ENCODE results near the gene LYPD3. TPM values are rescaled to one million over a fixed set of nuclear protein-coding genes. Genes with fewer than 3 reads are reported as not detected.

LYPD3 gene
- total and polyA plus RNA-seq, 8 donors: 0.20 to 1.7 (median 0.36) TPM

DNA sequence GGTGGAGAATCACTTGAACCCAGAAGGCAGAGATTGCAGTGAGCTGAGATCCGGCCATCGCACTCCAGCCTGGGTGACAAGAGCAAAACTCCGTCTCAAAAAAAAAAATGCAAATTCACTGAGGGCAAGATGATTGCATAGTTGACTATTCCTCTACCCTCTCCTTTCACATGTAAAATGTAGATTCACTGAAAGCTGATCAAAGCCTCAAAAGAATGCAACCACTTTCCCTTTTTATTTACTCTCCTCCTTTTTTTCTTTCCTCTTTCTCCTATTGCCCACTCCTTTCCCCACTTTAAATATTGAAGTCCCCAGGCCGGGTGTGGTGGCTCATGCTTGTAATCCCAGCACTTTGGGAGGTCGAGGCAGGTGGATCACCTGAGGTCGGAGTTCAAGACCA, 44.5 kb downstream of the LYPD3 start:
- Histone ChIP-seq H3K9me3 (no peaks in the 10 kb centered on the region), H3K36me3 (no peaks in the 10 kb centered on the region), H3K4me3 (no peak overlapping the region), H3K27me3 (no peaks in the 10 kb centered on the region), H3K4me1 (peaks cover 1 to 5% (median 4%) of the 10 kb centered on the region in 3 donors), H3K27ac (no peak overlapping the region)
- ATAC-seq (no peak), FAIRE-seq (no peak), DNase-seq (no peak)
- intact Hi-C loops (cut with DNase I): no loop called here
- 78 to 81% methylated on average over 6 of the region's 6 CpGs for WGBS, 2 donors
- TF ChIP-seq, protein P1, sequence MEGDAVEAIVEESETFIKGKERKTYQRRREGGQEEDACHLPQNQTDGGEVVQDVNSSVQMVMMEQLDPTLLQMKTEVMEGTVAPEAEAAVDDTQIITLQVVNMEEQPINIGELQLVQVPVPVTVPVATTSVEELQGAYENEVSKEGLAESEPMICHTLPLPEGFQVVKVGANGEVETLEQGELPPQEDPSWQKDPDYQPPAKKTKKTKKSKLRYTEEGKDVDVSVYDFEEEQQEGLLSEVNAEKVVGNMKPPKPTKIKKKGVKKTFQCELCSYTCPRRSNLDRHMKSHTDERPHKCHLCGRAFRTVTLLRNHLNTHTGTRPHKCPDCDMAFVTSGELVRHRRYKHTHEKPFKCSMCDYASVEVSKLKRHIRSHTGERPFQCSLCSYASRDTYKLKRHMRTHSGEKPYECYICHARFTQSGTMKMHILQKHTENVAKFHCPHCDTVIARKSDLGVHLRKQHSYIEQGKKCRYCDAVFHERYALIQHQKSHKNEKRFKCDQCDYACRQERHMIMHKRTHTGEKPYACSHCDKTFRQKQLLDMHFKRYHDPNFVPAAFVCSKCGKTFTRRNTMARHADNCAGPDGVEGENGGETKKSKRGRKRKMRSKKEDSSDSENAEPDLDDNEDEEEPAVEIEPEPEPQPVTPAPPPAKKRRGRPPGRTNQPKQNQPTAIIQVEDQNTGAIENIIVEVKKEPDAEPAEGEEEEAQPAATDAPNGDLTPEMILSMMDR (IDR thresholded peaks at IDR 0.05): no peak

DNA sequence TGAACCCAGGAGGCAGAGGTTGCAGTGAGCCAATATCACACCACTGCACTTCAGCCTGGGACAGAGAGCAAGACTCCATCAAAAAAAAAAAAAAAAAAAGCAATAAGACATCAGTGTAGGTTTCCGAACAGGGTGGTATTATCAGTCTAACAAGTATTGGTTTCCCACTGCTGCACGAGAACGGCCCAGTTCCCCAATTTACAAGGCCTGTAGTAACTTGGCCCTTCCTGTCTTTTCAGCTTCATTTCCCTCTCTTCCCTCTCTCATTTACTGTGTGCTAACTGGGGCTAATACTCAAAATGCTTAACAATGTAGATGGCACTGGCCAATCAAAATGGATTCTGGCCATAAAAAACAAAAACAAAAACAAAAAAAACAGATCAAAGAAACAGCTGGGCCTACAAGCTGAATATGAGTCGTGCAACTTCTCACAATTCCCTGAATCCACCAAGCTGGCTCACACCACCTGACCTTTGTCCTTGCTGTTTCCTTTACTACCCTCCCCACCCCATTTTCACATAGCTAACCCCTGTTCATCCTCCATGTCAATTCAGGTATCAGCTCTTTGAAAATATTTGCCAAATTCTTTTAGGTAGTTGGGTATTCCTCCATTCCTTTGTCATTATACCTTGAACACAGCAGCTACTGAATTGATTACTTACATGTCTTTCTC, 48.3 kb downstream of the LYPD3 start:
- ATAC-seq (no peak), FAIRE-seq (no peak)
- 81 to 86% methylated on average over 4 of the region's 4 CpGs for WGBS, 2 donors

DNA sequence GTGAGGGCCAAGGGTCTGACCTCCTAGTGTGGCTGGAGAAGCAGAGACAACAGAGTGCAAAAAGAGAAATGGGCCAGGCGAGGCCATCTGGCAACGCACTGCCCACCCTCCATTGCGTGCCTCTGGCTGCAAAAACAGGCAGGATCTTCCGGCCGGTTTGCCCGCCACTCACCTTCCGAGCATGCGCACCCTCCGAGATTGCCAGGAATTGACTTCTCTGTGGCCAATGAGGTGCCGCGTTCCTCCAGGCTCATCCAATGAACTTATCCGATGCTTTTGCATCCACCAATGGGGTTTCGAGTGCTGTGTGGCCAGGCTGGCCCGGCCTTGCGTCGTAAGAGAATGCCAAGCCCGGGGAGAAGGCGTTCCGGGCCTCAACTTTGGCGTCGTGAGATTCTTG, 50.9 kb downstream of the LYPD3 start, which contains the start of gene TEX101:
TSS of gene TEX101 (plus strand) at position 337 of the 400 bp plus-strand sequence. CDS start 1,030 bp downstream, outside the sequence.
- H3K4me1 ChIP-seq: no peaks in the 10 kb centered on the region
- TF ChIP-seq, protein P1 (IDR thresholded peaks at IDR 0.05): no peak
- H3K4me3 ChIP-seq: no peak within 1 kb of the TSS
- H3K27me3 ChIP-seq: no peaks in the 10 kb centered on the region
- no peak within 1 kb of the TSS for H3K27ac ChIP-seq
- 92 to 96% methylated on average over 21 of the region's 21 CpGs for WGBS, 2 donors
- no peak for ATAC-seq
- intact Hi-C loops (cut with DNase I): no loop called here
- no peak for DNase-seq
- no peak for FAIRE-seq
- H3K9me3 ChIP-seq: no peaks in the 10 kb centered on the region
- no peaks in the 10 kb centered on the region for H3K36me3 ChIP-seq

More for the DNA sequence above, 48.3 kb downstream of the LYPD3 start:
- no peaks in the 10 kb centered on the region for H3K9me3 ChIP-seq
- no peaks in the 10 kb centered on the region for H3K4me1 ChIP-seq
- H3K27me3 ChIP-seq: no peaks in the 10 kb centered on the region
- intact Hi-C loops (cut with DNase I): no loop called here
- H3K4me3 ChIP-seq: no peak overlapping the region
- no peak for DNase-seq
- TF ChIP-seq, protein P1 (IDR thresholded peaks at IDR 0.05): no peak
- H3K36me3 ChIP-seq: no peaks in the 10 kb centered on the region
- H3K27ac ChIP-seq: no peak overlapping the region

DNA sequence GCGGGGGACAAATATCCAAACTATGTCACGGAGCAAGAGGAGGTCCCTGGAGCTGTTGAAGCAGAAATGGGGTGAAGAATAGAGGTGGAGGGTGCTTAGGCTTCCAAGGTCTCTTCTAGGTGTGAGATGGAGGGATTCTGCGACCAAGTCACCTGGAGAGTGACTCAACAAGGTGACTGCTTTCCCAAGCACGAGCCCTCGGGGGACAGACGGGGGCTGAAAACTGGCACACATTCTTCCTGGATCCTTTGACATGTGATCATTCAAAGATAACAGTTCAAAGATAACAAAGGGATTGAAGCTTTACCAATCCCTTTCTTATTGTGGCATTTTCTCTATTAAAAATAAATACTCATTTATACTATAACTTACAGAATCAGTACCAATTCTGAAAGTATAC, 53.0 kb downstream of the LYPD3 start:
- ATAC-seq (no peak), FAIRE-seq (no peak), DNase-seq (no peak)
- H3K27ac ChIP-seq: no peak overlapping the region
- no peaks in the 10 kb centered on the region for H3K4me1 ChIP-seq
- intact Hi-C loops (cut with DNase I): no loop called here
- H3K27me3 ChIP-seq: no peaks in the 10 kb centered on the region
- no peak overlapping the region for H3K4me3 ChIP-seq
- 44 to 53% methylated on average over 6 of the region's 6 CpGs for WGBS, 2 donors
- H3K36me3 ChIP-seq: no peaks in the 10 kb centered on the region
- no peaks in the 10 kb centered on the region for H3K9me3 ChIP-seq
- TF ChIP-seq, protein P1 (IDR thresholded peaks at IDR 0.05): no peak

Other genes starting within 250 kb of the LYPD3 start
- gene PSG9, start 196.1 kb downstream of the LYPD3 start, total RNA-seq: under 1 TPM in 1 of 6 donors, not detected in 5; 0.31 TPM
- under 1 TPM in 1 of 2 donors, not detected in 1; 0.23 TPM for gene PSG9, start 196.1 kb downstream of the LYPD3 start, polyA plus RNA-seq
- gene CD177, start 111.9 kb downstream of the LYPD3 start, total RNA-seq: 1 to 10 TPM in 1 of 6 donors, under 1 TPM in 4, not detected in 1; 0.25 to 2.8 (median 0.28) TPM
- gene CD177, start 111.9 kb downstream of the LYPD3 start, polyA plus RNA-seq: under 1 TPM; 0.14 to 0.42 TPM
- gene TEX101, start 50.7 kb downstream of the LYPD3 start, total RNA-seq: not detected
- gene TEX101, start 50.7 kb downstream of the LYPD3 start, polyA plus RNA-seq: not detected
- gene PHLDB3, start 39.1 kb upstream of the LYPD3 start, total RNA-seq: 10 to 100 TPM in 2 of 6 donors, 1 to 10 TPM in 4; 7.2 to 12.8 (median 9.5) TPM
- gene PHLDB3, start 39.1 kb upstream of the LYPD3 start, polyA plus RNA-seq: 10 to 100 TPM; 22.3 to 33.7 TPM
- 10 to 100 TPM in 5 of 6 donors, 1 to 10 TPM in 1; 8.7 to 21.3 (median 15.9) TPM for gene ETHE1, start 61.6 kb upstream of the LYPD3 start, total RNA-seq
- 10 to 100 TPM; 13.6 to 17.3 TPM for gene ETHE1, start 61.6 kb upstream of the LYPD3 start, polyA plus RNA-seq
- gene ZNF575, start 67.6 kb upstream of the LYPD3 start, total RNA-seq: 1 to 10 TPM in 5 of 6 donors, under 1 TPM in 1; 0.79 to 1.3 (median 1.2) TPM
- 1 to 10 TPM; 1.1 to 1.2 TPM for gene ZNF575, start 67.6 kb upstream of the LYPD3 start, polyA plus RNA-seq
- gene XRCC1, start 109.9 kb upstream of the LYPD3 start, total RNA-seq: 10 to 100 TPM in 5 of 6 donors, 1 to 10 TPM in 1; 9.3 to 13.5 (median 12.0) TPM
- gene XRCC1, start 109.9 kb upstream of the LYPD3 start, polyA plus RNA-seq: 10 to 100 TPM; 15.0 to 19.3 TPM
- gene PINLYP, start 110.2 kb upstream of the LYPD3 start, total RNA-seq: 1 to 10 TPM in 2 of 6 donors, under 1 TPM in 4; 0.51 to 1.5 (median 0.60) TPM
- gene PINLYP, start 110.2 kb upstream of the LYPD3 start, polyA plus RNA-seq: 1 to 10 TPM; 5.2 to 7.2 TPM
- gene IRGQ, start 130.5 kb upstream of the LYPD3 start, total RNA-seq: 10 to 100 TPM in 3 of 6 donors, 1 to 10 TPM in 3; 8.2 to 14.7 (median 11.0) TPM
- gene IRGQ, start 130.5 kb upstream of the LYPD3 start, polyA plus RNA-seq: 1 to 10 TPM; 4.3 to 6.1 TPM
- 1 to 10 TPM; 5.2 to 8.6 (median 6.2) TPM for gene ZNF576, start 131.0 kb upstream of the LYPD3 start, total RNA-seq
- gene ZNF576, start 131.0 kb upstream of the LYPD3 start, polyA plus RNA-seq: 1 to 10 TPM; 7.5 to 8.4 TPM
- under 1 TPM in 4 of 6 donors, not detected in 2; 0.06 to 0.28 (median 0.22) TPM for gene SRRM5, start 146.5 kb upstream of the LYPD3 start, total RNA-seq
- gene SRRM5, start 146.5 kb upstream of the LYPD3 start, polyA plus RNA-seq: 1 to 10 TPM in 1 of 2 donors, under 1 TPM in 1; 0.87 to 1.3 TPM
- 10 to 100 TPM; 12.0 to 23.7 (median 17.4) TPM for gene ZNF428, start 154.0 kb upstream of the LYPD3 start, total RNA-seq
- 10 to 100 TPM; 35.9 to 55.0 TPM for gene ZNF428, start 154.0 kb upstream of the LYPD3 start, polyA plus RNA-seq
- gene CADM4, start 174.2 kb upstream of the LYPD3 start, total RNA-seq: 10 to 100 TPM in 2 of 6 donors, 1 to 10 TPM in 4; 5.9 to 11.3 (median 7.5) TPM
- gene CADM4, start 174.2 kb upstream of the LYPD3 start, polyA plus RNA-seq: 10 to 100 TPM in 1 of 2 donors, 1 to 10 TPM in 1; 9.8 to 10.5 TPM
- 10 to 100 TPM in 2 of 6 donors, 1 to 10 TPM in 4; 1.6 to 24.5 (median 3.1) TPM for gene PLAUR, start 204.6 kb upstream of the LYPD3 start, total RNA-seq
- 1 to 10 TPM; 4.4 to 5.1 TPM for gene PLAUR, start 204.6 kb upstream of the LYPD3 start, polyA plus RNA-seq